Astrocyte (in vitro differentiated cells and primary cell): ENCODE measurements around the gene AGPAT4. TPM values are rescaled to one million over a fixed set of nuclear protein-coding genes. Genes with fewer than 3 reads are reported as not detected.

Source experiments
- DNase-seq: peaks from one replicate; pipeline ENCODE4 v3.0.0-alpha.2; 2010; ENCODE audit warnings: low read depth
- FAIRE-seq: peaks from 2 replicates; lab custom pipeline; 2011; peaks lifted over from hg19 to GRCh38; lab: Jason Lieb, UNC
- H2AFZ ChIP-seq: 2 replicates; pipeline ENCODE4 v1.6.0; 2012; ENCODE audit warnings: low read depth, low read length, inconsistent platforms
- H3K27ac ChIP-seq: 2 replicates; pipeline ENCODE4 v1.5.1; 2011; ENCODE audit warnings: low read depth, low read length, inconsistent platforms
- H3K27me3 ChIP-seq: 2 replicates; pipeline ENCODE4 v1.6.0; 2011; ENCODE audit warnings: low read length, inconsistent platforms; ENCODE audit not compliant: insufficient read depth
- H3K36me3 ChIP-seq: 2 replicates; pipeline ENCODE4 v1.5.1; 2011; ENCODE audit warnings: low read length, inconsistent platforms; ENCODE audit not compliant: insufficient read depth
- H3K4me1 ChIP-seq: 2 replicates; pipeline ENCODE4 v1.5.1; 2011; ENCODE audit warnings: low read length, inconsistent platforms; ENCODE audit not compliant: insufficient read depth
- H3K4me2 ChIP-seq: 2 replicates; pipeline ENCODE4 v1.6.0; 2012; ENCODE audit warnings: low read length, inconsistent platforms
- H3K4me3 ChIP-seq: 2 replicates; pipeline ENCODE4 v1.5.1; 2011; ENCODE audit warnings: low read depth, mild to moderate bottlenecking, low read length, inconsistent platforms; ENCODE audit not compliant: insufficient read depth
- H3K79me2 ChIP-seq: 2 replicates; pipeline ENCODE4 v1.6.0; 2012; ENCODE audit warnings: mild to moderate bottlenecking, low read length, inconsistent platforms; ENCODE audit not compliant: insufficient read depth
- H3K9ac ChIP-seq: 2 replicates; pipeline ENCODE4 v1.6.0; 2012; ENCODE audit warnings: mild to moderate bottlenecking, low read length, inconsistent platforms
- H3K9me3 ChIP-seq: 2 replicates; pipeline ENCODE4 v1.5.1; 2012; ENCODE audit warnings: low read depth, mild to moderate bottlenecking, low read length, inconsistent platforms; ENCODE audit not compliant: insufficient read depth
- H4K20me1 ChIP-seq: 2 replicates; pipeline ENCODE4 v1.6.0; 2012; ENCODE audit warnings: low read length, inconsistent platforms; ENCODE audit not compliant: insufficient read depth
- H3K27ac Mint-ChIP-seq: one replicate; pipeline ENCODE4 v1.8.0; 2021; ENCODE audit warnings: mild to moderate bottlenecking, mixed read lengths; ENCODE audit not compliant: unreplicated experiment
- H3K27me3 Mint-ChIP-seq: one replicate; pipeline ENCODE4 v1.8.0; 2021; ENCODE audit warnings: low read depth, mixed read lengths; ENCODE audit not compliant: unreplicated experiment
- H3K36me3 Mint-ChIP-seq: one replicate; pipeline ENCODE4 v1.8.0; 2021; ENCODE audit warnings: low read depth, mixed read lengths; ENCODE audit not compliant: unreplicated experiment
- H3K4me1 Mint-ChIP-seq: one replicate; pipeline ENCODE4 v1.8.0; 2021; ENCODE audit warnings: low read depth, mixed read lengths; ENCODE audit not compliant: unreplicated experiment
- H3K4me3 Mint-ChIP-seq: one replicate; pipeline ENCODE4 v1.8.0; 2021; ENCODE audit warnings: mild to moderate bottlenecking, moderate library complexity, mixed read lengths; ENCODE audit not compliant: unreplicated experiment
- H3K9me3 Mint-ChIP-seq: one replicate; pipeline ENCODE4 v1.8.0; 2021; ENCODE audit warnings: mild to moderate bottlenecking, mixed read lengths; ENCODE audit not compliant: unreplicated experiment
- EZH2 ChIP-seq: IDR thresholded peaks from 2 replicates; pipeline ENCODE4 v1.6.1; 2012; ENCODE audit warnings: mild to moderate bottlenecking, low read length, inconsistent platforms; ENCODE audit not compliant: insufficient read depth
- total RNA-seq: library from RNA; stranded (reverse); gene quantifications from 2 replicates; pipeline ENCODE4 v1.2.1, GENCODE V29; 2021
- TF ChIP-seq, protein P1 (sequence below): IDR thresholded peaks from 2 replicates; pipeline ENCODE4 v1.5.1; 2011; ENCODE audit warnings: low read depth, mild to moderate bottlenecking, inconsistent platforms, low read length, moderate library complexity; ENCODE audit not compliant: insufficient read depth

AGPAT4 gene
- total RNA-seq, 1 donor from 2014 or later: 27.2 TPM

DNA sequence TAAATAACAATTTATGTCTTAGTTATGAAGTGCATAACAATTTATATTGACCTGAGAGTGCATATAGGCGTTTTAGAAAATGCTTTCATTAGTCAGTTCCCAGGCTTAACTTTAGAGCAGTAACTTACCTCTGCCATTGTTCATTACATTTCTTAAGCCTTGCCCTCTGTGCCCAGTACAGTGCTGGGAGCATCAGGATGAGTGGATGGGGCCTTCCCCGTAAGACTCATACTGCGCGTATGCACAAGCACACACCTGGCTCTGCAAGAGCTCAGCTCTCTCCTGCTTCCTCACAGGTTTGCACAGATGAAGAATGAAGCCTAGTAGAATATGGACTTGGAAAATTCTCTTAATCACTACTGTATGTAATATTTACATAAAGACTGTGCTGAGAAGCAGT lies 157.3 kb downstream of the AGPAT4 start:
- DNase-seq (no peak), FAIRE-seq (no peak)
- Mint-ChIP-seq H3K36me3 (peaks cover 25% of the 10 kb centered on the region), H3K27ac (no peak overlapping the region), H3K27me3 (no peaks in the 10 kb centered on the region), H3K4me1 (no peaks in the 10 kb centered on the region), H3K9me3 (peaks cover 7% of the 10 kb centered on the region), H3K4me3 (no peak overlapping the region)
- H3K4me2 ChIP-seq: no peak overlapping the region
- no peak overlapping the region for H2AFZ ChIP-seq
- TF ChIP-seq, protein P1, sequence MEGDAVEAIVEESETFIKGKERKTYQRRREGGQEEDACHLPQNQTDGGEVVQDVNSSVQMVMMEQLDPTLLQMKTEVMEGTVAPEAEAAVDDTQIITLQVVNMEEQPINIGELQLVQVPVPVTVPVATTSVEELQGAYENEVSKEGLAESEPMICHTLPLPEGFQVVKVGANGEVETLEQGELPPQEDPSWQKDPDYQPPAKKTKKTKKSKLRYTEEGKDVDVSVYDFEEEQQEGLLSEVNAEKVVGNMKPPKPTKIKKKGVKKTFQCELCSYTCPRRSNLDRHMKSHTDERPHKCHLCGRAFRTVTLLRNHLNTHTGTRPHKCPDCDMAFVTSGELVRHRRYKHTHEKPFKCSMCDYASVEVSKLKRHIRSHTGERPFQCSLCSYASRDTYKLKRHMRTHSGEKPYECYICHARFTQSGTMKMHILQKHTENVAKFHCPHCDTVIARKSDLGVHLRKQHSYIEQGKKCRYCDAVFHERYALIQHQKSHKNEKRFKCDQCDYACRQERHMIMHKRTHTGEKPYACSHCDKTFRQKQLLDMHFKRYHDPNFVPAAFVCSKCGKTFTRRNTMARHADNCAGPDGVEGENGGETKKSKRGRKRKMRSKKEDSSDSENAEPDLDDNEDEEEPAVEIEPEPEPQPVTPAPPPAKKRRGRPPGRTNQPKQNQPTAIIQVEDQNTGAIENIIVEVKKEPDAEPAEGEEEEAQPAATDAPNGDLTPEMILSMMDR: no peak
- TF ChIP-seq EZH2: no peak
- H3K4me3 ChIP-seq: no peak overlapping the region
- no peaks in the 10 kb centered on the region for H3K27me3 ChIP-seq
- H3K36me3 ChIP-seq: peaks cover 29% of the 10 kb centered on the region
- H3K27ac ChIP-seq: no peak overlapping the region
- H3K79me2 ChIP-seq: no peaks in the 10 kb centered on the region
- no peaks in the 10 kb centered on the region for H4K20me1 ChIP-seq
- no peaks in the 10 kb centered on the region for H3K9me3 ChIP-seq
- no peaks in the 10 kb centered on the region for H3K4me1 ChIP-seq
- no peak overlapping the region for H3K9ac ChIP-seq

DNA sequence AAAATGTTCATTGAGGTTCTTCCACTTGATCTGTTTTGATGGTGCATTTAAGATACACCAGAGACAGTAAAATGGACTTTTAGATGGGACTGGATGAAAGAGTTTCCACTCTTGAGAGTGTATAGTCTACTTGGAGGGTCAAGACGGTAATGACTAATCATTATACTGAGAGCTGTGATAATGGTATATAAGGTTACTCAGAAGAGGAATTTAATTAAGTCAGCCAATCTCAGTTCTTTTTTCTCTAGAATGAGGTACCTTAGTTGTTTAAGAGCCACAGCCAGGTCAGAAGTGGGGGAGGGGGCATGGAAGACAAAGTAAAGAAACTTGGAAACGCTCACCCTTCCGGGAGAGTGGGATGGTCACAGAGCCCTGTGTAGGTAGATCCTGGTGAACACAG lies 158.4 kb downstream of the AGPAT4 start:
- Histone ChIP-seq H2AFZ (no peak overlapping the region), H3K9me3 (no peaks in the 10 kb centered on the region), H3K27ac (no peak overlapping the region), H3K4me1 (no peaks in the 10 kb centered on the region), H3K4me2 (no peak overlapping the region), H3K9ac (no peak overlapping the region), H4K20me1 (no peaks in the 10 kb centered on the region), H3K79me2 (no peaks in the 10 kb centered on the region), H3K4me3 (no peak overlapping the region), H3K36me3 (peaks cover 37% of the 10 kb centered on the region), H3K27me3 (no peaks in the 10 kb centered on the region)
- Mint-ChIP-seq H3K27me3 (no peaks in the 10 kb centered on the region), H3K9me3 (peaks cover 3% of the 10 kb centered on the region), H3K27ac (no peak overlapping the region), H3K4me1 (no peaks in the 10 kb centered on the region), H3K4me3 (no peak overlapping the region), H3K36me3 (peaks cover 25% of the 10 kb centered on the region)
- FAIRE-seq: no peak
- no peak for TF ChIP-seq EZH2
- TF ChIP-seq, protein P1: no peak
- no peak for DNase-seq

DNA sequence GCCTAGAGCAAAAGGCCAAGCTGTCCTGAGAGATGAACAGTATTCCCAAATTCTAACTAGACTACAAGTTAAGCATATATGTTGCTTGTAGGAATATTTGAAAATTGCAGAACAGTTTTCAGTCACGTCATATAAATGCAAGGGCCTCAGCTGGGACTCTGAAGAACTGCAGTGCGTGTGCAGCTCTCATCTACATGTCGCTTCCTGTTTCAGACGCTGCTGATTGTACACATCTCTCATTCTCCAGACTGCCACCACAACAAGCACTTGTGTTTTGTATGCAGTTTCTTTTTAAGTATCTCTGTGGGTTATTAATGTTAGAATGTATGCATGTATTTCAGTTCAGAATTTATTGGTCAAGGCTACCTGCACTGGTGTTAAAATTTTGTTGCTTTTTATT lies 162.6 kb downstream of the AGPAT4 start:
- no peaks in the 10 kb centered on the region for H3K9me3 Mint-ChIP-seq
- H3K4me3 Mint-ChIP-seq: no peak overlapping the region
- H3K4me3 ChIP-seq: no peak overlapping the region
- H3K4me1 ChIP-seq: peaks cover 12% of the 10 kb centered on the region
- H2AFZ ChIP-seq: no peak overlapping the region
- no peak overlapping the region for H3K4me2 ChIP-seq
- H3K27me3 Mint-ChIP-seq: no peaks in the 10 kb centered on the region
- H3K36me3 ChIP-seq: peaks cover 57% of the 10 kb centered on the region
- H3K27ac Mint-ChIP-seq: no peak overlapping the region
- no peaks in the 10 kb centered on the region for H4K20me1 ChIP-seq
- H3K36me3 Mint-ChIP-seq: peaks cover 24% of the 10 kb centered on the region
- no peak for TF ChIP-seq EZH2
- TF ChIP-seq, protein P1: no peak
- no peaks in the 10 kb centered on the region for H3K79me2 ChIP-seq
- no peaks in the 10 kb centered on the region for H3K9me3 ChIP-seq
- FAIRE-seq (no peak), DNase-seq (no peak)
- H3K9ac ChIP-seq: no peak overlapping the region
- peaks cover 12% of the 10 kb centered on the region for H3K4me1 Mint-ChIP-seq
- no peaks in the 10 kb centered on the region for H3K27me3 ChIP-seq
- no peak overlapping the region for H3K27ac ChIP-seq
